D341Med (cell line): ENCODE measurements around the gene TMEM214.
"Not testable (repeated sequence)": the region's sequence is repeated elsewhere in the genome, so short reads cannot be mapped to it uniquely, and the experiment has no call there.

Source experiments
- DNase-seq: peaks from one replicate; pipeline ENCODE4 v3.0.0; 2012; ENCODE audit warnings: low spot score

TMEM214 gene

GRCh38 chr2:27070653-27071276 is 38.0 kb downstream of the TMEM214 start:
- DNase-seq = no peak

GRCh38 chr2:27071277-27071989 is 38.7 kb downstream of the TMEM214 start, which contains the start of gene OST4:
Gene OST4 (minus strand): TSS chr2:27071654.
- DNase-seq = peak; percentile 97

GRCh38 chr2:27071990-27072830 is 39.4 kb downstream of the TMEM214 start:
- DNase-seq = no peak

GRCh38 chr2:27072920-27073319 is 40.2 kb downstream of the TMEM214 start:
- no peak for DNase-seq

GRCh38 chr2:27073782-27074181 is 41.0 kb downstream of the TMEM214 start:
- DNase-seq = no peak

- DNase-seq = no peak
Measured at GRCh38 chr2:27074738-27075565, 42.2 kb downstream of the TMEM214 start.

- DNase-seq = not testable (repeated sequence)
Measured at GRCh38 chr2:27075566-27075871, 42.8 kb downstream of the TMEM214 start.

GRCh38 chr2:27076323-27076722 is 43.6 kb downstream of the TMEM214 start:
- no peak for DNase-seq

GRCh38 chr2:27077231-27077630 is 44.5 kb downstream of the TMEM214 start:
- no peak for DNase-seq

- DNase-seq = no peak
Measured at GRCh38 chr2:27078267-27079194, 45.8 kb downstream of the TMEM214 start, which contains the start of gene EMILIN1. Gene EMILIN1 (plus strand): TSS chr2:27078615. CDS start chr2:27079066, 451 bp downstream.

GRCh38 chr2:27079233-27080139 is 46.7 kb downstream of the TMEM214 start:
- DNase-seq = no peak

GRCh38 chr2:27080140-27080469 is 47.3 kb downstream of the TMEM214 start:
- no peak for DNase-seq

GRCh38 chr2:27080603-27080936 is 47.8 kb downstream of the TMEM214 start:
- no peak for DNase-seq

GRCh38 chr2:27081984-27082772 is 49.4 kb downstream of the TMEM214 start:
- no peak for DNase-seq

GRCh38 chr2:27082773-27083409 is 50.1 kb downstream of the TMEM214 start:
- DNase-seq = no peak

GRCh38 chr2:27083410-27084296 is 50.9 kb downstream of the TMEM214 start:
- DNase-seq = no peak

- DNase-seq = no peak
Measured at GRCh38 chr2:27084297-27085061, 51.7 kb downstream of the TMEM214 start.
